CD4-positive, CD25-positive, alpha-beta regulatory T cell (primary cell): ENCODE measurements around the gene DPRX. TPM values are rescaled to one million over a fixed set of nuclear protein-coding genes. Genes with fewer than 3 reads are reported as not detected.
"Not testable (repeated sequence)": the region's sequence is repeated elsewhere in the genome, so short reads cannot be mapped to it uniquely, and the experiment has no call there.

Experiments used
- ATAC-seq, 2 donors: fragments of 150-1000 bp; cut with Tn5 transposase; one replicate each; pipeline ENCODE4 v1.10.0; 2021; ENCODE audit warnings: low read depth in 2 of 2, moderate number of reproducible peaks in 2 of 2, moderate library complexity in 1 of 2
- DNase-seq, 3 donors: peaks; one replicate each; pipeline versions ENCODE4 v3.0.0 to v3.0.0-alpha.2; 2012 to 2022; ENCODE audit warnings: mixed read lengths in 1 of 3
- H3K27ac ChIP-seq: one replicate; pipeline ENCODE4 v1.7.0; 2013; ENCODE audit warnings: mild to moderate bottlenecking, low read length; ENCODE audit not compliant: insufficient read depth, poor library complexity, severe bottlenecking
- H3K27me3 ChIP-seq: one replicate; pipeline ENCODE4 v1.7.0; 2013; ENCODE audit warnings: low read length; ENCODE audit not compliant: control insufficient read depth, insufficient read depth
- H3K36me3 ChIP-seq: one replicate; pipeline ENCODE4 v1.7.0; 2013; ENCODE audit warnings: mild to moderate bottlenecking, low read length, moderate library complexity; ENCODE audit not compliant: control insufficient read depth, insufficient read depth
- H3K4me1 ChIP-seq: 2 replicates; pipeline ENCODE4 v1.7.0; 2013; ENCODE audit warnings: mild to moderate bottlenecking, low read length; ENCODE audit not compliant: insufficient read depth, control insufficient read depth, poor library complexity, severe bottlenecking
- H3K4me3 ChIP-seq: one replicate; pipeline ENCODE4 v1.7.0; 2013; ENCODE audit warnings: low read depth, mild to moderate bottlenecking, low read length, moderate library complexity
- H3K9me3 ChIP-seq, 2 experiments: 1 replicate in 1 of 2; 2 replicates in 1 of 2; pipeline ENCODE4 v1.7.0; 2013; ENCODE audit warnings: low read length in 2 of 2, mild to moderate bottlenecking in 1 of 2, moderate library complexity in 1 of 2; ENCODE audit not compliant: control insufficient read depth in 2 of 2
- H3K27ac Mint-ChIP-seq, 3 donors: one replicate each; pipeline ENCODE4 v1.8.0; 2020 to 2022; ENCODE audit warnings: mild to moderate bottlenecking in 3 of 3, mixed read lengths in 3 of 3, moderate library complexity in 2 of 3
- H3K27me3 Mint-ChIP-seq: one replicate; pipeline ENCODE4 v1.8.0; 2022; ENCODE audit warnings: mild to moderate bottlenecking, mixed read lengths
- H3K36me3 Mint-ChIP-seq: one replicate; pipeline ENCODE4 v1.8.0; 2020; ENCODE audit warnings: mixed read lengths
- H3K4me1 Mint-ChIP-seq, 4 donors: one replicate each; pipeline ENCODE4 v1.8.0; 2020 to 2022; ENCODE audit warnings: mixed read lengths in 4 of 4, mild to moderate bottlenecking in 1 of 4
- H3K4me3 Mint-ChIP-seq, 4 donors: one replicate each; pipeline ENCODE4 v1.8.0; 2020 to 2022; ENCODE audit warnings: mild to moderate bottlenecking in 4 of 4, mixed read lengths in 4 of 4, moderate library complexity in 3 of 4
- H3K9me3 Mint-ChIP-seq, 7 donors: one replicate each; pipeline ENCODE4 v1.8.0; 2020 to 2022; ENCODE audit warnings: mixed read lengths in 7 of 7, mild to moderate bottlenecking in 3 of 7, moderate library complexity in 2 of 7
- polyA plus RNA-seq, 4 donors: library from polyadenylated mRNA; unstranded; fragments of 300-500 nt; fragmentation: Illumina TruSeq; gene quantifications; one replicate each; pipeline ENCODE4 v1.2.3, GENCODE V29; 2021
- total RNA-seq: library from RNA; stranded (reverse); gene quantifications from one replicate; pipeline ENCODE4 v1.2.3, GENCODE V29; 2022

The DPRX gene
- total and polyA plus RNA-seq, 5 donors from 2014 or later: not detected

GRCh38 chr19:53660584-53660983, 28.8 kb downstream of the DPRX start:
- Histone ChIP-seq H3K4me1 (no peaks in the 10 kb centered on the region), H3K27me3 (no peaks in the 10 kb centered on the region), H3K9me3 (peaks cover 0 to 6% of the 10 kb centered on the region in 2 experiments), H3K4me3 (no peak overlapping the region), H3K36me3 (no peaks in the 10 kb centered on the region), H3K27ac (no peak overlapping the region)
- Mint-ChIP-seq H3K9me3 (peaks cover 0 to 16% (median 2%) of the 10 kb centered on the region in 7 donors), H3K4me3 (no peak overlapping the region), H3K27me3 (no peaks in the 10 kb centered on the region), H3K36me3 (no peaks in the 10 kb centered on the region), H3K4me1 (peaks cover 0 to 5% (median 0%) of the 10 kb centered on the region in 4 donors), H3K27ac (no peak overlapping the region)
- DNase-seq (no peak), ATAC-seq (no peak)

GRCh38 chr19:53662209-53662608, 30.4 kb downstream of the DPRX start:
- Histone ChIP-seq H3K36me3 (no peaks in the 10 kb centered on the region), H3K27ac (no peak overlapping the region), H3K27me3 (no peaks in the 10 kb centered on the region), H3K9me3 (peaks cover 0 to 6% of the 10 kb centered on the region in 2 experiments), H3K4me1 (no peaks in the 10 kb centered on the region), H3K4me3 (no peak overlapping the region)
- no peaks in the 10 kb centered on the region for H3K27me3 Mint-ChIP-seq
- H3K9me3 Mint-ChIP-seq: peaks cover 0 to 12% (median 3%) of the 10 kb centered on the region in 7 donors
- no peaks in the 10 kb centered on the region for H3K36me3 Mint-ChIP-seq
- peaks cover 0 to 5% (median 0%) of the 10 kb centered on the region in 4 donors for H3K4me1 Mint-ChIP-seq
- ATAC-seq: no peak
- H3K4me3 Mint-ChIP-seq: no peak overlapping the region
- no peak for DNase-seq
- no peak overlapping the region for H3K27ac Mint-ChIP-seq

- Histone ChIP-seq H3K4me3 (no peak overlapping the region), H3K4me1 (no peaks in the 10 kb centered on the region), H3K9me3 (no peaks in the 10 kb centered on the region), H3K27ac (no peak overlapping the region), H3K36me3 (no peaks in the 10 kb centered on the region), H3K27me3 (no peaks in the 10 kb centered on the region)
- no peak for ATAC-seq
- Mint-ChIP-seq H3K36me3 (no peaks in the 10 kb centered on the region), H3K27me3 (no peaks in the 10 kb centered on the region), H3K4me1 (peaks cover 0 to 1% (median 0%) of the 10 kb centered on the region in 4 donors), H3K4me3 (no peak overlapping the region), H3K27ac (no peak overlapping the region), H3K9me3 (peaks cover 0 to 8% (median 3%) of the 10 kb centered on the region in 7 donors)
- DNase-seq: no peak
These were observed 32.4 kb downstream of the DPRX start for GRCh38 chr19:53664152-53664551.

DNA sequence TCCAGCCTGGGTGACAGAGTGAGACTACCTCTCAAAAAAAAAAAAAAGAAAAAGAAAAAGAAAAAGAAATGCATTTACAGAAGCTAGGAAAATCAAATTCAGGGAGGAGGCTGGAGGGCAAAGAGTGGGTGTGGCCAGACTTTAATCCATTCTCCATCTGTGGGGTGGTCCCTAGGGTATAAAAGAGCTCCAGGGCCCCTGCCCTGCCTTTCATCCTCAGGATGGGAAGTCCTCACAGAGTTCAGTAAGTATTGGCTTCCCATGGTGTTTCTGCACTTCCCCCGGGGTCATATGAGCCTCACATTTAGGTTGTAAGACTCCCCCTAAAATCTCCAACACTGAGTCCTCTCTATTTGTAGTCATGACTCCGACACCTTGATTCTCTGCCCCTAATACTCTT, 33.0 kb downstream of the DPRX start:
- Mint-ChIP-seq H3K4me3 (no peak overlapping the region), H3K27me3 (no peaks in the 10 kb centered on the region), H3K4me1 (no peaks in the 10 kb centered on the region), H3K27ac (no peak overlapping the region), H3K9me3 (peaks cover 0 to 8% (median 3%) of the 10 kb centered on the region in 7 donors), H3K36me3 (no peaks in the 10 kb centered on the region)
- Histone ChIP-seq H3K27me3 (no peaks in the 10 kb centered on the region), H3K9me3 (no peaks in the 10 kb centered on the region), H3K4me1 (no peaks in the 10 kb centered on the region), H3K27ac (no peak overlapping the region), H3K4me3 (no peak overlapping the region), H3K36me3 (no peaks in the 10 kb centered on the region)
- DNase-seq: no peak
- no peak for ATAC-seq

DNA sequence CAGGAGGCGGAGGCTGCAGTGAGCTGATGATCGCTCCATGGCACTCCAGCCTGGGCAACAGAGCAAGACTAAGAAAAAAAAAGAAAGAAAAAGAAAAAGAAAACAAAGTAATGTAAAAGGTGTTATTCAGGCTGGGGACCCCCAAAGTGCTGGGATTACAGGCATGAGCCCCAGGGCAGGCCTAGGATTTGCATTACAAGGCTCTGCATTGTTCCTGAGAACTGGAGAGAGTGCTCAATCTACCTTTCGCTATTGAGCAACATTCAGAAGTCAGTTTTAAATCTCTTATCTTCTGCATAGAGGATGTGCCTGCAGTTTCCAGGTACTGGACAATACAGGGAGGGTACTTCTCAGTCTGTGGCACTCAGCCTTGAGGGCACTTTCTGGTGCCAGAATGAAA, 34.5 kb downstream of the DPRX start:
- not testable (repeated sequence) for H3K9me3 Mint-ChIP-seq, H3K4me3 Mint-ChIP-seq

GRCh38 chr19:53668804-53669203, 37.0 kb downstream of the DPRX start:
- H3K27ac ChIP-seq, ATAC-seq, H3K4me1 Mint-ChIP-seq, H3K27ac Mint-ChIP-seq, H3K27me3 ChIP-seq, H3K4me3 ChIP-seq, H3K36me3 Mint-ChIP-seq, H3K9me3 Mint-ChIP-seq, H3K27me3 Mint-ChIP-seq, H3K4me3 Mint-ChIP-seq, H3K36me3 ChIP-seq, H3K9me3 ChIP-seq, DNase-seq, H3K4me1 ChIP-seq: not testable (repeated sequence)

More for the DNA sequence above, 34.5 kb downstream of the DPRX start:
- H3K27me3 Mint-ChIP-seq, H3K27me3 ChIP-seq, H3K4me1 Mint-ChIP-seq, H3K4me3 ChIP-seq, ATAC-seq, H3K27ac ChIP-seq, H3K9me3 ChIP-seq, H3K36me3 Mint-ChIP-seq, H3K4me1 ChIP-seq, H3K36me3 ChIP-seq, H3K27ac Mint-ChIP-seq, DNase-seq: not testable (repeated sequence)

GRCh38 chr19:53670345-53670744, 38.5 kb downstream of the DPRX start:
- no peaks in the 10 kb centered on the region for H3K27me3 Mint-ChIP-seq
- Histone ChIP-seq H3K4me1 (no peaks in the 10 kb centered on the region), H3K9me3 (no peaks in the 10 kb centered on the region), H3K27ac (no peak overlapping the region), H3K27me3 (no peaks in the 10 kb centered on the region), H3K36me3 (no peaks in the 10 kb centered on the region), H3K4me3 (no peak overlapping the region)
- no peaks in the 10 kb centered on the region for H3K4me1 Mint-ChIP-seq
- no peak overlapping the region for H3K27ac Mint-ChIP-seq
- DNase-seq (no peak), ATAC-seq (no peak)
- H3K9me3 Mint-ChIP-seq: peaks cover 0 to 7% (median 2%) of the 10 kb centered on the region in 7 donors
- no peaks in the 10 kb centered on the region for H3K36me3 Mint-ChIP-seq
- H3K4me3 Mint-ChIP-seq: no peak overlapping the region

DNA sequence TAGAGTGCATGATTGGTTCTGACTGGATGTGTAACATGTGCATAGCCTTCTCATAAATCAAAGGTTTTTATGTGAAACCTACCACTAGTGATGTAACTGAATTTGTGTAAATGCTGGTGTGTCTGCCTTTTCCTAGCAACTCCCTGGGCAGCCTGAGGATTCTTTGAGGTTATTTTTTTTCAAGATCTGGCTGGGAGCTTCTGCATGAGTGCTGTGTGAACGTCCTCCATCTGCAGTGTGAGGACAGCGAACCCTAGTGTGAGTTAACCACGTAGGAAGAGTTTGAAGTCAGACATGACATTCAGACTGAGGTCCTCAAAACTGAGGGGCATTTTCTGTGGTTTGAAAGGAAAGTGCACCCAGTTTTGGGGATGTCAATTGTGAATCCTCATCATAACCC, 39.9 kb downstream of the DPRX start:
- H3K36me3 ChIP-seq: no peaks in the 10 kb centered on the region
- Mint-ChIP-seq H3K9me3 (peaks cover 0 to 7% (median 2%) of the 10 kb centered on the region in 7 donors), H3K36me3 (no peaks in the 10 kb centered on the region), H3K4me1 (no peaks in the 10 kb centered on the region), H3K27me3 (no peaks in the 10 kb centered on the region), H3K4me3 (no peak overlapping the region), H3K27ac (no peak overlapping the region)
- ATAC-seq (no peak), DNase-seq (no peak)
- H3K27ac ChIP-seq: no peak overlapping the region
- no peaks in the 10 kb centered on the region for H3K27me3 ChIP-seq
- no peaks in the 10 kb centered on the region for H3K4me1 ChIP-seq
- no peak overlapping the region for H3K4me3 ChIP-seq
- H3K9me3 ChIP-seq: no peaks in the 10 kb centered on the region
